ENCODE data around the gene FDXR. TPM values are rescaled to one million over a fixed set of nuclear protein-coding genes. Genes with fewer than 3 reads are reported as not detected.

Gene FDXR
- total RNA-seq, 1 donor from 2014 or later: 1.7 TPM

GRCh38 chr17:74814453-74814852 is 58.3 kb downstream of the FDXR start:
- DNase-seq (ENCODE audit: low spot score): no peak

Other genes starting within 250 kb of the FDXR start
- gene CD300E, start 249.3 kb downstream of the FDXR start, total RNA-seq (ENCODE audit: insufficient read depth, low replicate concordance): 0.72 TPM
- 3.1 TPM for gene CD300LF, start 160.1 kb downstream of the FDXR start, total RNA-seq (ENCODE audit: insufficient read depth, low replicate concordance)
- gene RAB37, start 135.7 kb downstream of the FDXR start, total RNA-seq (ENCODE audit: insufficient read depth, low replicate concordance): 4.6 TPM
- 12.5 TPM for gene NHERF1, start 124.4 kb downstream of the FDXR start, total RNA-seq (ENCODE audit: insufficient read depth, low replicate concordance)
- gene NAT9, start 96.6 kb downstream of the FDXR start, total RNA-seq (ENCODE audit: insufficient read depth, low replicate concordance): 18.1 TPM
- gene GRIN2C, start 13.1 kb downstream of the FDXR start, total RNA-seq (ENCODE audit: insufficient read depth, low replicate concordance): 4.1 TPM
- gene FADS6, start 20.6 kb upstream of the FDXR start, total RNA-seq (ENCODE audit: insufficient read depth, low replicate concordance): not detected
- gene USH1G, start 50.3 kb upstream of the FDXR start, total RNA-seq (ENCODE audit: insufficient read depth, low replicate concordance): 2.9 TPM
- 0.72 TPM for gene OTOP2, start 51.3 kb upstream of the FDXR start, total RNA-seq (ENCODE audit: insufficient read depth, low replicate concordance)
- not detected for gene OTOP3, start 62.9 kb upstream of the FDXR start, total RNA-seq (ENCODE audit: insufficient read depth, low replicate concordance)
- gene HID1, start 99.8 kb upstream of the FDXR start, total RNA-seq (ENCODE audit: insufficient read depth, low replicate concordance): 8.9 TPM
- 3.1 TPM for gene CDR2L, start 114.6 kb upstream of the FDXR start, total RNA-seq (ENCODE audit: insufficient read depth, low replicate concordance)
- 24.6 TPM for gene MRPL58, start 139.7 kb upstream of the FDXR start, total RNA-seq (ENCODE audit: insufficient read depth, low replicate concordance)
- gene ATP5PD, start 174.0 kb upstream of the FDXR start, total RNA-seq (ENCODE audit: insufficient read depth, low replicate concordance): 231 TPM
- 21.2 TPM for gene KCTD2, start 174.2 kb upstream of the FDXR start, total RNA-seq (ENCODE audit: insufficient read depth, low replicate concordance)
- 20.7 TPM for gene SLC16A5, start 215.0 kb upstream of the FDXR start, total RNA-seq (ENCODE audit: insufficient read depth, low replicate concordance)
- gene ARMC7, start 237.0 kb upstream of the FDXR start, total RNA-seq (ENCODE audit: insufficient read depth, low replicate concordance): 2.6 TPM